GM19351 (cell line): ENCODE data around the gene WASF3.

Experiments used
- ATAC-seq: cut with Tn5 transposase; IDR thresholded peaks from one replicate; pipeline ENCODE4 v1.9.1; 2021; ENCODE audit warnings: mild to moderate bottlenecking, moderate library complexity; ENCODE audit not compliant: unreplicated experiment

The WASF3 gene

GRCh38 chr13:26544707-26545106 lies 12.8 kb upstream of the WASF3 start:
- ATAC-seq, result no peak

- ATAC-seq, result no peak
Measured at GRCh38 chr13:26548205-26548765, 9.2 kb upstream of the WASF3 start.

GRCh38 chr13:26549713-26550112 lies 7.8 kb upstream of the WASF3 start:
- ATAC-seq, result no peak

GRCh38 chr13:26551255-26551860 lies 6.1 kb upstream of the WASF3 start:
- no peak for ATAC-seq

- ATAC-seq, result no peak
Measured at GRCh38 chr13:26555413-26555812, 2.1 kb upstream of the WASF3 start.

GRCh38 chr13:26557051-26557392 lies 461 bp upstream of the WASF3 start:
- peak; percentile 29 for ATAC-seq

- ATAC-seq, result no peak
Measured at GRCh38 chr13:26558074-26558805, 757 bp downstream of the WASF3 start.

GRCh38 chr13:26558987-26559386 lies 1.5 kb downstream of the WASF3 start:
- no peak for ATAC-seq

- ATAC-seq, result no peak
Measured at GRCh38 chr13:26560456-26560855, 3.0 kb downstream of the WASF3 start.

- ATAC-seq, result no peak
Measured at GRCh38 chr13:26561067-26561466, 3.6 kb downstream of the WASF3 start.

GRCh38 chr13:26561651-26562511 lies 4.4 kb downstream of the WASF3 start:
- no peak for ATAC-seq

- no peak for ATAC-seq
Measured at GRCh38 chr13:26562512-26562890, 5.0 kb downstream of the WASF3 start.

GRCh38 chr13:26563713-26564112 lies 6.2 kb downstream of the WASF3 start:
- ATAC-seq, result no peak

GRCh38 chr13:26568132-26568815 lies 10.8 kb downstream of the WASF3 start:
- no peak for ATAC-seq

GRCh38 chr13:26571518-26571917 lies 14.0 kb downstream of the WASF3 start:
- ATAC-seq, result no peak

- no peak for ATAC-seq
Measured at GRCh38 chr13:26575244-26575643, 17.8 kb downstream of the WASF3 start.

- no peak for ATAC-seq
Measured at GRCh38 chr13:26579580-26579979, 22.1 kb downstream of the WASF3 start.

GRCh38 chr13:26583662-26584061 lies 26.2 kb downstream of the WASF3 start:
- ATAC-seq, result no peak

- ATAC-seq, result no peak
Measured at GRCh38 chr13:26584713-26585112, 27.2 kb downstream of the WASF3 start.

- no peak for ATAC-seq
Measured at GRCh38 chr13:26585136-26585535, 27.7 kb downstream of the WASF3 start.

- ATAC-seq, result no peak
Measured at GRCh38 chr13:26587251-26587650, 29.8 kb downstream of the WASF3 start.
